Measurements from ENCODE around the gene TBATA.
A peak's percentile ranks its signal among the peaks of the same experiment; 100 is the strongest.

TBATA gene

GRCh38 chr10:70806841-70807240 lies 21.7 kb upstream of the TBATA start:
- DNase-seq, result no peak

GRCh38 chr10:70805619-70806215 lies 20.5 kb upstream of the TBATA start:
- DNase-seq, result no peak

GRCh38 chr10:70804421-70804808 lies 19.2 kb upstream of the TBATA start:
- no peak for DNase-seq

GRCh38 chr10:70803775-70804420 lies 18.7 kb upstream of the TBATA start:
- DNase-seq, result no peak

- DNase-seq, result no peak
Measured at GRCh38 chr10:70801854-70802253, 16.7 kb upstream of the TBATA start.

- DNase-seq, result no peak
Measured at GRCh38 chr10:70799124-70799523, 13.9 kb upstream of the TBATA start.

- DNase-seq, result no peak
Measured at GRCh38 chr10:70797840-70798239, 12.7 kb upstream of the TBATA start.

- no peak for DNase-seq
Measured at GRCh38 chr10:70795613-70796012, 10.4 kb upstream of the TBATA start.

- no peak for DNase-seq
Measured at GRCh38 chr10:70791386-70792039, 6.3 kb upstream of the TBATA start.

GRCh38 chr10:70786799-70787415 lies 1.7 kb upstream of the TBATA start:
- peak in 1 of 2 experiments; percentile 19 for DNase-seq

- no peak for DNase-seq
Measured at GRCh38 chr10:70784471-70784870, 706 bp downstream of the TBATA start.

- DNase-seq, result no peak
Measured at GRCh38 chr10:70784016-70784415, 1.2 kb downstream of the TBATA start.

- no peak for DNase-seq
Measured at GRCh38 chr10:70782746-70783680, 2.2 kb downstream of the TBATA start.

GRCh38 chr10:70782086-70782745 lies 3.0 kb downstream of the TBATA start:
- DNase-seq, result no peak

GRCh38 chr10:70781461-70782051 lies 3.6 kb downstream of the TBATA start:
- DNase-seq, result no peak

GRCh38 chr10:70780772-70781171 lies 4.4 kb downstream of the TBATA start:
- no peak for DNase-seq

- no peak for DNase-seq
Measured at GRCh38 chr10:70780370-70780760, 4.8 kb downstream of the TBATA start.

GRCh38 chr10:70779511-70780369 lies 5.4 kb downstream of the TBATA start:
- DNase-seq, result no peak

GRCh38 chr10:70779088-70779487 lies 6.1 kb downstream of the TBATA start:
- DNase-seq, result no peak

GRCh38 chr10:70778267-70778924 lies 6.8 kb downstream of the TBATA start:
- DNase-seq, result no peak
